ENCODE results near the gene FZR1. TPM values are rescaled to one million over a fixed set of nuclear protein-coding genes. Genes with fewer than 3 reads are reported as not detected.

The FZR1 gene
- 53.7 to 54.9 TPM (median 53.9 TPM) in 3 replicates for total RNA-seq

DNA sequence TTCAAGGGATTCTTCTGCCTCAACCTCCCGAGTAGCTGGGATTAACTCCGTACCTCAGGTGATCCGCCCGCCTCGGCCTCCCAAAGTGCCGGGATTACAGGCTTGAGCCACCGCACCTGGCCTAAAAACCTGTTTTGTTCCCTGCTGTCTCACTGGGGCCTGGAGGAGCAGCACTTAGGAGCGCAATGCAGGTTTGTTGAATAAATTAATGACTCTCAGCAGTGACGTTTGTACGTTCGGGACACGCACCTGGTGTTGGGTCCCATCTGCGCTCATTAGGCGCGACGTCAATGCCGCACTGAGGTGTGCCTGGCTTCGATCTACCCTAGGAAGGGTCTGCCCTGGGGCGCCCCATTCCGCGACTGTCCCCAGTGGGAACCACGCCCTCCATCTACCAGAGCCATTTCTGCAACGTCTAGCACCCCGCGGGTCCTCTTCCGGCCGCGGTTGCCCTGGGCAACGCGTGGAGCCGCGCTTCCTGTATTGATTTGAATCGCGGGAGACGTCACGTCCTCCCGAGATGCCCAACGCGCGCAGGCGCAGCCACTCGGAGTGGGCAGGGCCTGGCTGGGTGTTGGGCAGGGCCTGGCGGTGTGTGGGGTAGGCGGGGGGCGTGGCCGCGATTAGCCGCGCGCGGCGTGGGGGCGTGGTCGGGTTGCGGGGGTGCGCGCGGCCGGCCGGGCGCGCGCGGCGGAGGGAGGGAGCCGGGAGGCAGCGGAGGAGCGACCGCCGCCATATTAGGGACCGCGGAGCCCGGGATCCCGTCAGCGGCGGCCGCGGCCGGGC is at the start of gene FZR1:
Gene FZR1 (plus strand): TSS at position 714 of the 786 bp plus-strand sequence. CDS start 16,679 bp downstream, outside the sequence.
- TF ChIP-seq, protein P1, sequence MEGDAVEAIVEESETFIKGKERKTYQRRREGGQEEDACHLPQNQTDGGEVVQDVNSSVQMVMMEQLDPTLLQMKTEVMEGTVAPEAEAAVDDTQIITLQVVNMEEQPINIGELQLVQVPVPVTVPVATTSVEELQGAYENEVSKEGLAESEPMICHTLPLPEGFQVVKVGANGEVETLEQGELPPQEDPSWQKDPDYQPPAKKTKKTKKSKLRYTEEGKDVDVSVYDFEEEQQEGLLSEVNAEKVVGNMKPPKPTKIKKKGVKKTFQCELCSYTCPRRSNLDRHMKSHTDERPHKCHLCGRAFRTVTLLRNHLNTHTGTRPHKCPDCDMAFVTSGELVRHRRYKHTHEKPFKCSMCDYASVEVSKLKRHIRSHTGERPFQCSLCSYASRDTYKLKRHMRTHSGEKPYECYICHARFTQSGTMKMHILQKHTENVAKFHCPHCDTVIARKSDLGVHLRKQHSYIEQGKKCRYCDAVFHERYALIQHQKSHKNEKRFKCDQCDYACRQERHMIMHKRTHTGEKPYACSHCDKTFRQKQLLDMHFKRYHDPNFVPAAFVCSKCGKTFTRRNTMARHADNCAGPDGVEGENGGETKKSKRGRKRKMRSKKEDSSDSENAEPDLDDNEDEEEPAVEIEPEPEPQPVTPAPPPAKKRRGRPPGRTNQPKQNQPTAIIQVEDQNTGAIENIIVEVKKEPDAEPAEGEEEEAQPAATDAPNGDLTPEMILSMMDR (IDR thresholded peaks at IDR 0.05; ENCODE audit: unreplicated experiment): no peak
- H3K9me3 Mint-ChIP-seq: no peaks in the 10 kb centered on the region
- H3K4me1 Mint-ChIP-seq: peaks cover 31% of the 10 kb centered on the region
- DNase-seq (ENCODE audit: low spot score in 2 of 2, unreplicated experiment in 2 of 2): peak; percentile 99
- H3K36me3 Mint-ChIP-seq: peaks cover 6% of the 10 kb centered on the region
- H3K27ac Mint-ChIP-seq: peak within 1 kb of the TSS; percentile 98
- no peaks in the 10 kb centered on the region for H3K27me3 Mint-ChIP-seq (ENCODE audit: low read depth)
- H3K4me3 Mint-ChIP-seq: peak within 1 kb of the TSS; percentile 92

DNA sequence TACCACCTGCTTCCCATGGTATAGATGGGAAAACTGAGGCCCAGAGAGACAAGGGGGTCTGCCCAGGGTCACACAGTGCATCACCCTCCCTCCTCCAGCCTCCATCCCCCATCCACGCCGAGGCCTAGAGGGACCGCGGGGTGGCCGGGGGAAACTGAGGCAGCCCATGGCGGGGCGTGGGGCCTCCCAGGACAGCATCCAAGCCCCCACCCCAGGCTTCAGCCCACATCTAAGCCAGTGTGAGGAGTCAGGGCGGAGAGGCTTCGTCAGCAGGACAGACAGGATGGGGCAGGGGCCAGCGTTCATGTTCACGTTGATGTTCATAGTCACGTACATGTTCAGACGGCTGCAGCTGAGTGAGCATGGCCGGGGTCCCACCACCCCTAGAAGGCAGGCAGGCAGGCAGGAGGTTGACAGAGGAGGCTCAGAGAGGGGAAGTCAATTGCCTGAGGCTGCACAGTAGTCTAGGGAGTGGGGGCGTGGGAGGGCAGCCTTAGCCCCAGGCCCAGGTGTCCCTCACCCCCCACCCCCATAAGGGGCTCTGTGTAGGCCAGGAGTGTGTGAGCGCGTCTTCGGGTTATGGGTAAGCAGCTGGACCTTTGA is 49.1 kb upstream of the FZR1 start:
- TF ChIP-seq, protein P1 (IDR thresholded peaks at IDR 0.05; ENCODE audit: unreplicated experiment): no peak
- Mint-ChIP-seq H3K4me1 (peaks cover 34% of the 10 kb centered on the region), H3K27ac (peak overlapping the region; percentile 61), H3K27me3 (ENCODE audit: low read depth) (peaks cover 25% of the 10 kb centered on the region), H3K9me3 (no peaks in the 10 kb centered on the region), H3K36me3 (peaks cover 2% of the 10 kb centered on the region), H3K4me3 (no peak overlapping the region)
- no peak for DNase-seq (ENCODE audit: low spot score in 2 of 2, unreplicated experiment in 2 of 2)

DNA sequence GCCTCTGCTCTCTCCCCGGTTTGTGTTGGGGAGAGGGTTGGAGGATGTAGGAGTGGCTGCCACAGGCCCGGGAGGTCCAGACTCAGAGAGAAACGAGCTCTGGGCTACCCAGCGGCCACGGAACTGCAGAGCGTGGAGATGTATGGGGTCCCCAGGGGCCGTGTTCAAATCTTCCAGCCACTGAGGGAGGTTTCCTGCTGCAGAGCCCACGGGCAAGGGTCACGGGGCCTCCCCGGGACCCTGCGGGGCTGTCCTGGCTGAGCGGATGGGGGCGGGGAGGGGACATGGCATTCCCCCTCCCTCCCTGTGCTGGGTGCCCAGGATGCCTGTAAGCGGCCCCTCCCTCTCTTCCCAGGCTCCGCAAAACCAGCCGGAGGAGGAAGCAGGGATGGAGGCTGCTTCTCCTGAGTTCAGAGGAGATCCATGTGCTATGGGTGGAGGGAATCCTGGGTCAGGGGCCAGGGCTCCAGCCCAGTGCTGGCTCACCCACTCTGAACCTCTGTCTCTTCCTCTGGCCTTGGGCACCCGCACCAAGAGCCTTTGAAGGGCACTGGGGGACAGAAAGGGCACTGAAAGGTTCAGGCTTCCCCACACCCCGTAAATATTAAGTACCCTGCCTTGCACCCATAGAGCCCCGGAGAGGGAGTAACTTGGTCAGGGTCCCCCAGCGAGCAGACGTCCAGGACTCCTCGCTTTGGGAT is 48.4 kb upstream of the FZR1 start:
- Mint-ChIP-seq H3K27me3 (ENCODE audit: low read depth) (peaks cover 30% of the 10 kb centered on the region), H3K36me3 (peaks cover 2% of the 10 kb centered on the region), H3K4me3 (no peak overlapping the region), H3K4me1 (peaks cover 37% of the 10 kb centered on the region), H3K9me3 (no peaks in the 10 kb centered on the region), H3K27ac (peak overlapping the region; percentile 61)
- TF ChIP-seq, protein P1 (IDR thresholded peaks at IDR 0.05; ENCODE audit: unreplicated experiment): no peak
- DNase-seq (ENCODE audit: low spot score in 2 of 2, unreplicated experiment in 2 of 2): no peak

DNA sequence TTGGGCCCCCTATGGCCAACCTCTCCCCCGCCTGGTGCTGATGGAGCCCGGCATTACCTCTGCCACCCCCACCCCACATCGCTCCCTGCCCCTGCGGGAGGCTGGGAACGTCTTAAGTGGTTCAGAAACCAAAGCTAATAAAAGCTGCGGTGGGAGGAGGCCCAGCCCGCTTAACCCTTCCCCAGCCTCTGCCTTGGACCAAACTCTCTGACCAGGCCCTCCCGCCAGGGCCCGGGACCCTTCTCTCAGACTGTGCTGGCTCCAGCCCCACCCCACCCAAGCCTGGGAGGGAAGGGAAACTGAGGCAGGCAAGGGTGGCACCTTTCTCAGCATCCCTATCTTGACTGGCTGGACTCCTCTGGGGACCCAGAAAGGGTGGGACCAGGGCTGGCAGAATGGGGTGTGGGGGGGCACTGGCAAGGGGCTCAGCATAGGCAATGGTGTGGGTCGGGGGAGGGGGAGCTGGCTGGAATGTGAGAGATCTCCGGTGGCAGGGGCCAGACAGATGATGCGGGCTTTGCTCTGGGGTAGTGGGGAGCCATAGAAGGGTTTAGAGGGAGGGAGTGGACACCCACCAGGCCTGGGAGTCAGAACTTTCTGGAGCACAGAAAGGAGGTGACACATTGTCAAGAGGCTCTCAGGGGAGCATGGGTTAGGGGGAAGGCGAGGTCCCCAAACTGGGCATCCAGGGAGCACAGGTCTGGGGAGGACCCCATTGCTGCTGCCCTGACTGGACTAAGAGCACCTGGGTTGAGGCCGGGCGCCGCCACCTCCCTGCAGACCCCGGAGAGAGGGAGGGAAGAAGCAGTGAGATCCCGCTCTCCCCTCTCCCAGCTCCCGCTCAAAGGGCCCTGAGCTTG is 47.7 kb upstream of the FZR1 start:
- DNase-seq (ENCODE audit: low spot score in 2 of 2, unreplicated experiment in 2 of 2): no peak
- Mint-ChIP-seq H3K9me3 (no peaks in the 10 kb centered on the region), H3K4me1 (peaks cover 40% of the 10 kb centered on the region), H3K4me3 (peak overlapping the region; percentile 36), H3K36me3 (peaks cover 2% of the 10 kb centered on the region), H3K27ac (peak overlapping the region; percentile 90), H3K27me3 (ENCODE audit: low read depth) (peaks cover 34% of the 10 kb centered on the region)
- TF ChIP-seq, protein P1 (IDR thresholded peaks at IDR 0.05; ENCODE audit: unreplicated experiment): no peak
